NT2/D1 (cell line): ENCODE data around the gene RANBP17.

Source experiments
- DNase-seq: peaks from one replicate; pipeline ENCODE4 v3.0.0-alpha.2; 2011; ENCODE audit warnings: low read depth, low spot score
- H3K27me3 ChIP-seq: 2 replicates; pipeline ENCODE4 v1.6.0; 2011; ENCODE audit warnings: mild to moderate bottlenecking; ENCODE audit not compliant: insufficient read length, insufficient read depth
- H3K36me3 ChIP-seq: 2 replicates; pipeline ENCODE4 v1.6.1; 2011; ENCODE audit warnings: mild to moderate bottlenecking, low read length, mixed read lengths; ENCODE audit not compliant: insufficient read depth, insufficient read length
- H3K4me1 ChIP-seq: 2 replicates; pipeline ENCODE4 v1.5.1; 2011; ENCODE audit not compliant: insufficient read depth, insufficient read length
- H3K4me3 ChIP-seq: 2 replicates; pipeline ENCODE4 v1.5.1; 2011; ENCODE audit warnings: low read depth; ENCODE audit not compliant: insufficient read length
- H3K9ac ChIP-seq: 2 replicates; pipeline ENCODE4 v1.6.0; 2011; ENCODE audit warnings: low read depth; ENCODE audit not compliant: insufficient read length
- H3K9me3 ChIP-seq: 2 replicates; pipeline ENCODE4 v1.5.1; 2011; ENCODE audit warnings: mild to moderate bottlenecking, low read length; ENCODE audit not compliant: insufficient read depth
- SUZ12 ChIP-seq: IDR thresholded peaks from 2 replicates; pipeline ENCODE4 v1.6.1; 2011; ENCODE audit not compliant: insufficient read length, insufficient read depth; ENCODE audit errors: extremely low read depth
- YY1 ChIP-seq: IDR thresholded peaks from 2 replicates; pipeline ENCODE4 v1.6.1; 2011; ENCODE audit not compliant: insufficient read length, insufficient read depth
- ZNF274 ChIP-seq: IDR thresholded peaks from 2 replicates; pipeline ENCODE4 v1.6.1; 2011; ENCODE audit warnings: mild to moderate bottlenecking, low read depth, low read length

RANBP17 gene

GRCh38 chr5:171050916-171051315 lies 189.1 kb downstream of the RANBP17 start:
- TF ChIP-seq SUZ12, result no peak
- no peak for TF ChIP-seq YY1
- TF ChIP-seq ZNF274, result no peak
- no peaks in the 10 kb centered on the region for H3K4me1 ChIP-seq
- no peak for DNase-seq
- H3K27me3 ChIP-seq, result no peaks in the 10 kb centered on the region
- no peak overlapping the region for H3K4me3 ChIP-seq
- no peaks in the 10 kb centered on the region for H3K36me3 ChIP-seq
- no peak overlapping the region for H3K9ac ChIP-seq
- peaks cover 19% of the 10 kb centered on the region for H3K9me3 ChIP-seq

DNA sequence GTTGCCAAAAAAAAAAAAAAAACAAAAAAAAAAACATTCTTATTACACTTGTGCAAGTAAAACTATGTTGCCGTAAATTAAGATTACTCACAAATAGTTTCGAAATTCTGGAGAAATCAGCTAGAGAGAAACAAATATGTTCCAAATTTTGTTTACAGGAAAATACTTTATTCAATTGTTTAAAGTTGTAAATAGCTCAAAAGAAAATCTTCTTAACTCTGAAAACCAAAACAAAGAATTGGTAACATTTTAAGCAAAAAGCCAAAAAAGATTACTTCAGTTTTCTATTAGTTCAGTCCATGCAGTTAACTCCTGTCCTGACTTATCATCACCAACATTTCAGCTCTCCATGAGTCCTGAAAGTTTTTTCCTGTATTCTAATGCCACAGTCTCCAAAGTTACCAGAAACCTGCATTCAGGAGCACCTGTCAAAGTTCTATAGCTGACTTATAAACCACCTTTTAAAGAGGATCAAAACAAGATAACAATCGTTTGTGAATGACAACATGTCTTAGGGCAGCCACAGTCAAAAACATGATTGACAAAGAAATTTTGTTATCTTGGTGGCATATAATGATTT lies 194.1 kb downstream of the RANBP17 start:
- Histone ChIP-seq H3K9me3 (peaks cover 34% of the 10 kb centered on the region), H3K9ac (no peak overlapping the region), H3K4me3 (no peak overlapping the region), H3K4me1 (no peaks in the 10 kb centered on the region), H3K36me3 (no peaks in the 10 kb centered on the region), H3K27me3 (no peaks in the 10 kb centered on the region)
- no peak for TF ChIP-seq SUZ12
- TF ChIP-seq YY1, result no peak
- TF ChIP-seq ZNF274, result no peak
- DNase-seq, result no peak

- H3K9me3 ChIP-seq, result peaks cover 36% of the 10 kb centered on the region
- H3K4me1 ChIP-seq, result no peaks in the 10 kb centered on the region
- no peak overlapping the region for H3K4me3 ChIP-seq
- no peak for DNase-seq
- TF ChIP-seq YY1 (no peak), ZNF274 (no peak), SUZ12 (no peak)
- no peaks in the 10 kb centered on the region for H3K36me3 ChIP-seq
- H3K27me3 ChIP-seq, result no peaks in the 10 kb centered on the region
- no peak overlapping the region for H3K9ac ChIP-seq
Measured at GRCh38 chr5:171067540-171068130, 205.8 kb downstream of the RANBP17 start.

DNA sequence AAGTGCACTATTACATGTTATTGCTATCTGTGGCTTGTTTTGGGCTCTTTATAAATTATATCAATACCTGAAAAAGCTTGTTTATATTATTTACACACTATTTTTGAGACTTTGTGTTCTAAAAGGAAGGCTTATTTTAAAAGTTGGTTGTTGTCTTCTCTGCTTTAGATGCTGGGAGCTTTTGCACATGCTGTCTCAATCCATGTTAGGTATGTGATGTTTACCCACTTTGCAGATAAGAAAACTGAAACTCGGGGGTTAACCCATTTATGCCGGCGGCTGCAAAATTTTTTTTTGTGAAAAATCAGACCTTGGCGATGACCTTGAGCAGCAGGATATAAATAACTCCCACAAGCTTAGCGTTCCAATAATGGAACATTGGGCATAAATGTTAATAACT lies 212.9 kb downstream of the RANBP17 start:
- Histone ChIP-seq H3K27me3 (no peaks in the 10 kb centered on the region), H3K4me3 (no peak overlapping the region), H3K9me3 (0 out of 2 replicates have a peak, but pooled peaks cover 7% of the 10 kb centered on the region), H3K4me1 (no peaks in the 10 kb centered on the region), H3K9ac (no peak overlapping the region), H3K36me3 (no peaks in the 10 kb centered on the region)
- TF ChIP-seq SUZ12, result no peak
- no peak for TF ChIP-seq ZNF274
- TF ChIP-seq YY1, result no peak
- no peak for DNase-seq

DNA sequence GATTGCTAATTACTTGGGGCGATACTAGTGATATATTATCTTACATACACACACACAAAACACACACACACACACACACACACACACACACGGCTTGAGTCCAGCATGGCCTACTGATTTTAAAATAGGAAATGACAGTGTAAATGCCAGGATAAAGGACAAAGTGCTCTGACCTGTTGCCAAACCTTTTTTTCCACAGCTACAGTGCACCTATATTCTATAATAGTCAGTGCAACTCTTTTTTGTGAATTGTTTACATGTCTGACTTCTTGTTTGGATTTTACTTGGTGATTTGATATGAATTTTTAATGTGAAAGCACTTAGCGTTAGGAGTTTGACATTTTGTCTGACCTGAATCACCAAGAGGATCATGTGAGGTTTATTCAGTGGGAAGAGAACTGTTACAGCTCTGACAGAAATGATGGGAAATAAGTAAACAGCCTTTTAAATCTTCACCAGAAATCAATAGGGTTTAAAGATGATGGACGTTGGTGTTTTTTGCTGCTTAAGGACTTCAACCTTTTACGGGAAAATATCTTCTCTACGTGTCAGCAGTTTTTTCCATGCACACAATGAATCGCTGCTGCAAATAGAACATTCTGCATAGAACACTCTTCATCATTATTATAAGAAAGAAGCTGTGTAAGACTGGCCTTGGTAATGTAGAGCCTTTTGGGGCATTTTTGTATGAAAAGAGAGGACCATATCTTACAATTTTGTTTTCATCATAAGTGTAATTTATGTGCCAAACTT lies 218.5 kb downstream of the RANBP17 start:
- H3K4me3 ChIP-seq, result no peak overlapping the region
- 0 out of 2 replicates have a peak, but pooled peaks cover 7% of the 10 kb centered on the region for H3K9me3 ChIP-seq
- H3K9ac ChIP-seq, result no peak overlapping the region
- no peaks in the 10 kb centered on the region for H3K4me1 ChIP-seq
- no peaks in the 10 kb centered on the region for H3K27me3 ChIP-seq
- no peaks in the 10 kb centered on the region for H3K36me3 ChIP-seq
- DNase-seq, result no peak
- TF ChIP-seq ZNF274, result no peak
- TF ChIP-seq SUZ12, result no peak
- TF ChIP-seq YY1, result no peak

DNA sequence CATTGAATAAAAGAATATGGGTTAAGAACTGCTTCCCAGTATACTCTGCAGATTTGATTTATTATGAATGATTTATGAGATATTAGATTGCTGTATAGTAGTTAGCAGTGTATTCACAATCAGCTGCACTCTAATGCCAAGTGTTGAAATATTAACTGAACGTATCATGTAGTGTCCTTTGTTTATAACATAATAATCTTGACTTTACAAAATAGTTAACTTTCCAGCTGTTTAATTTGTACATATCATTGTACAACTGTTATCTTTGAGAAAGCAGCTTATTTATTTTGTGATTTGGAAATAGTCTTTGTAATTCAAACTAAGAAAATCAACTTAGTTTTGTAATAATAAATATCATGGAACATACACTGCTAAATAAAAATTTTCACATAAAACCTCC lies 219.5 kb downstream of the RANBP17 start:
- no peaks in the 10 kb centered on the region for H3K4me1 ChIP-seq
- H3K9ac ChIP-seq, result no peak overlapping the region
- H3K27me3 ChIP-seq, result no peaks in the 10 kb centered on the region
- no peak for DNase-seq
- no peaks in the 10 kb centered on the region for H3K36me3 ChIP-seq
- TF ChIP-seq YY1 (no peak), ZNF274 (no peak), SUZ12 (no peak)
- 0 out of 2 replicates have a peak, but pooled peaks cover 7% of the 10 kb centered on the region for H3K9me3 ChIP-seq
- H3K4me3 ChIP-seq, result no peak overlapping the region

- Histone ChIP-seq H3K9me3 (no peaks in the 10 kb centered on the region; the same call in 1 of the 2 replicates), H3K9ac (no peak overlapping the region), H3K4me3 (no peak overlapping the region), H3K36me3 (no peaks in the 10 kb centered on the region), H3K4me1 (no peaks in the 10 kb centered on the region), H3K27me3 (no peaks in the 10 kb centered on the region)
- DNase-seq, result no peak
- TF ChIP-seq ZNF274, result no peak
- no peak for TF ChIP-seq YY1
- TF ChIP-seq SUZ12, result no peak
Measured at GRCh38 chr5:171092194-171092593, 230.4 kb downstream of the RANBP17 start.
